Skeletal muscle tissue (tissue), 4 donors: ENCODE measurements around the gene PPARA. TPM values are rescaled to one million over a fixed set of nuclear protein-coding genes. Genes with fewer than 3 reads are reported as not detected.
A peak's percentile ranks its signal among the peaks of the same experiment; 100 is the strongest.

Experiments
- H3K27ac ChIP-seq: one replicate; pipeline ENCODE4 v1.7.0; 2013; ENCODE audit warnings: mild to moderate bottlenecking, low read depth, low read length, inconsistent platforms
- H3K27me3 ChIP-seq, 3 donors: one replicate each; pipeline ENCODE4 v1.7.0; 2013; ENCODE audit warnings: low read length in 3 of 3; ENCODE audit not compliant: control insufficient read depth in 3 of 3, insufficient read depth in 3 of 3
- H3K36me3 ChIP-seq, 3 donors: one replicate each; pipeline ENCODE4 v1.7.0; 2013; ENCODE audit warnings: low read length in 3 of 3; ENCODE audit not compliant: control insufficient read depth in 3 of 3, insufficient read depth in 3 of 3
- H3K4me1 ChIP-seq, 3 donors: one replicate each; pipeline ENCODE4 v1.7.0; 2013; ENCODE audit warnings: low read length in 3 of 3, mild to moderate bottlenecking in 3 of 3; ENCODE audit not compliant: control insufficient read depth in 3 of 3, insufficient read depth in 3 of 3
- H3K4me3 ChIP-seq, 3 donors: one replicate each; pipeline ENCODE4 v1.7.0; 2013; ENCODE audit warnings: low read length in 3 of 3
- H3K9ac ChIP-seq, 3 donors: one replicate each; pipeline ENCODE4 v1.7.0; 2013; ENCODE audit warnings: low read length in 3 of 3, mild to moderate bottlenecking in 3 of 3, moderate library complexity in 2 of 3, low read depth in 1 of 3
- H3K9me3 ChIP-seq, 3 donors: one replicate each; pipeline ENCODE4 v1.7.0; 2013; ENCODE audit warnings: low read length in 3 of 3; ENCODE audit not compliant: control insufficient read depth in 3 of 3
- total RNA-seq: library from RNA; depleted of rRNA; stranded (reverse); fragments of >200 nt; gene quantifications from one replicate; pipeline ENCODE4 v1.2.3, GENCODE V29; 2014
- donor health status: Osteomylitis.

PPARA gene
- total RNA-seq, 1 donor from 2014 or later = 18.8 TPM

- Histone ChIP-seq H3K36me3 (peaks cover 6 to 26% (median 24%) of the 10 kb centered on the region in 3 donors), H3K9me3 (peaks cover 0 to 2% (median 0%) of the 10 kb centered on the region in 3 donors), H3K27me3 (no peaks in the 10 kb centered on the region), H3K27ac (no peak overlapping the region), H3K4me3 (no peak overlapping the region), H3K4me1 (no peaks in the 10 kb centered on the region), H3K9ac (no peak overlapping the region)
These were observed 30.2 kb downstream of the PPARA start for GRCh38 chr22:46180370-46181137.

GRCh38 chr22:46183733-46184132 lies 33.4 kb downstream of the PPARA start:
- Histone ChIP-seq H3K9ac (no peak overlapping the region), H3K36me3 (peaks cover 14 to 26% (median 23%) of the 10 kb centered on the region in 3 donors), H3K27me3 (no peaks in the 10 kb centered on the region), H3K4me1 (no peaks in the 10 kb centered on the region), H3K27ac (no peak overlapping the region), H3K9me3 (peaks cover 0 to 2% (median 0%) of the 10 kb centered on the region in 3 donors), H3K4me3 (no peak overlapping the region)

- no peaks in the 10 kb centered on the region for H3K27me3 ChIP-seq
- H3K9ac ChIP-seq = no peak overlapping the region
- H3K4me1 ChIP-seq = no peaks in the 10 kb centered on the region
- H3K36me3 ChIP-seq = peaks cover 16 to 23% (median 22%) of the 10 kb centered on the region in 3 donors
- peaks cover 0 to 2% (median 0%) of the 10 kb centered on the region in 3 donors for H3K9me3 ChIP-seq
- no peak overlapping the region for H3K4me3 ChIP-seq
- H3K27ac ChIP-seq = no peak overlapping the region
These were observed 35.0 kb downstream of the PPARA start for GRCh38 chr22:46185283-46185682.

DNA sequence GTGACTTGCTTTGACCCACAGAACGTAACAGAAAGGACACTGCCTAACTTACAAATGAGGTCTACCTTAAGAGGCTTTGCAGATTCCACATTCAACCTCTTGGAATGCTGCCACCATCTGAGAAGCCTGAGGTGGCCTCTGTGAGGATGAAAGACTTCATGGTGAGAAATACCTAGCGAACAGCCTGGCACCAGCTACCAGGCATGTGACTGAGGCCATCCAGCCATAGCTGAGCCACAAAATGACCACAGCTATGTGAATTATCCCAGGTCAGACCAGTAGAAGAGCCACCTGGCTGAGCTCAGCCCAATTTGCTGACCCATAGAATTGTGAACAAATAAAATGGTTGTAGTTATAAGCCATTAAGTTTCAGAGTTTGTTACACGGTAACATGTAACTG lies 37.5 kb downstream of the PPARA start:
- Histone ChIP-seq H3K4me3 (no peak overlapping the region), H3K9ac (no peak overlapping the region), H3K9me3 (no peaks in the 10 kb centered on the region), H3K4me1 (no peaks in the 10 kb centered on the region), H3K27ac (no peak overlapping the region), H3K36me3 (peaks cover 13 to 14% (median 13%) of the 10 kb centered on the region in 3 donors), H3K27me3 (no peaks in the 10 kb centered on the region)

GRCh38 chr22:46192210-46192993 lies 42.1 kb downstream of the PPARA start:
- Histone ChIP-seq H3K36me3 (peaks cover 6 to 8% (median 7%) of the 10 kb centered on the region in 3 donors), H3K9me3 (no peaks in the 10 kb centered on the region), H3K27ac (no peak overlapping the region), H3K4me1 (peaks cover 11 to 14% (median 14%) of the 10 kb centered on the region in 3 donors), H3K27me3 (no peaks in the 10 kb centered on the region), H3K4me3 (no peak overlapping the region), H3K9ac (no peak overlapping the region)

- peak overlapping the region in 1 of 3 donors; percentile 16 for H3K9ac ChIP-seq
- no peak overlapping the region for H3K27ac ChIP-seq
- peaks cover 11 to 14% (median 14%) of the 10 kb centered on the region in 3 donors for H3K4me1 ChIP-seq
- peaks cover 1 to 3% (median 2%) of the 10 kb centered on the region in 3 donors for H3K36me3 ChIP-seq
- H3K27me3 ChIP-seq = no peaks in the 10 kb centered on the region
- no peaks in the 10 kb centered on the region for H3K9me3 ChIP-seq
- no peak overlapping the region for H3K4me3 ChIP-seq
These were observed 43.6 kb downstream of the PPARA start for GRCh38 chr22:46193898-46194310.

GRCh38 chr22:46195487-46196165 lies 45.3 kb downstream of the PPARA start:
- Histone ChIP-seq H3K9ac (peak overlapping the region in 1 of 3 donors; percentile 72), H3K9me3 (no peaks in the 10 kb centered on the region), H3K4me3 (no peak overlapping the region), H3K27me3 (no peaks in the 10 kb centered on the region), H3K4me1 (peaks cover 11 to 14% (median 14%) of the 10 kb centered on the region in 3 donors), H3K36me3 (peaks cover 9 to 12% (median 11%) of the 10 kb centered on the region in 3 donors), H3K27ac (no peak overlapping the region)

DNA sequence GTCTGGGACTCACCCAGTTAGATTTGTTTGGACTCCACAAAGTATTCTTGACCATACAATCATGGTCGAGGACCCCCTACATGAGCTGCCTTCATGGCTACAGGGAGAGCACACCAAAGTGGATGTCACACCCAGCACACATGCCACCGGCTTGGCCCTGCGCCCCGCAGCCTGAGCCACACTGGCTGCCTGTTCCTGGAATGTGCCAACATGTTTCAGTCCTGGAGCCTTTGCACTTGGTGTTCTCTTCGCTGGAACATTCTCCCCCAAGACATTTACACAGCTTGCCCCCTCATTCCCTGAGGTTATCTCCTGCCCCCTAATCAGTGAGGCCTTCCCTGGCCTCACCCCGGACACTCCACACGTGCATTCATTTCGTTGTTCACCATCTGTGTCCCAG lies 46.0 kb downstream of the PPARA start:
- H3K4me1 ChIP-seq = peaks cover 11 to 14% (median 14%) of the 10 kb centered on the region in 3 donors
- H3K27me3 ChIP-seq = no peaks in the 10 kb centered on the region
- peak overlapping the region in 2 of 3 donors; percentile 68 to 72 for H3K9ac ChIP-seq
- H3K9me3 ChIP-seq = no peaks in the 10 kb centered on the region
- H3K4me3 ChIP-seq = peak overlapping the region in 1 of 3 donors; percentile 60
- H3K27ac ChIP-seq = peak overlapping the region; percentile 48
- H3K36me3 ChIP-seq = peaks cover 9 to 12% (median 12%) of the 10 kb centered on the region in 3 donors

DNA sequence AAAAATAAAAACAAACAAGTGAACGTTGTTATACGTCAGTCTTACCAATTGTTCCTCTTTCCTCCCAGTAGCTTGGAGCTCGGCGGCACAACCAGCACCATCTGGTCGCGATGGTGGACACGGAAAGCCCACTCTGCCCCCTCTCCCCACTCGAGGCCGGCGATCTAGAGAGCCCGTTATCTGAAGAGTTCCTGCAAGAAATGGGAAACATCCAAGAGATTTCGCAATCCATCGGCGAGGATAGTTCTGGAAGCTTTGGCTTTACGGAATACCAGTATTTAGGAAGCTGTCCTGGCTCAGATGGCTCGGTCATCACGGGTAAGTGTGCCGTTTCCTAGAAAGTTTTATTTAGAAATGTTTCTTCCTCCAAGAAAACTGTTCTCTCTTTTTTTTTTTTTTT lies 47.9 kb downstream of the PPARA start:
- Histone ChIP-seq H3K4me3 (no peak overlapping the region), H3K9me3 (no peaks in the 10 kb centered on the region), H3K27ac (no peak overlapping the region), H3K9ac (no peak overlapping the region), H3K36me3 (peaks cover 11 to 17% (median 14%) of the 10 kb centered on the region in 3 donors), H3K27me3 (no peaks in the 10 kb centered on the region), H3K4me1 (peaks cover 11 to 14% (median 14%) of the 10 kb centered on the region in 3 donors)
